Fibroblast of skin of scalp (primary cell): ENCODE results near the gene CNKSR3.
A peak's percentile ranks its signal among the peaks of the same experiment; 100 is the strongest.

Experiments
- DNase-seq: peaks from one replicate; pipeline ENCODE4 v3.0.0-alpha.2; 2013

Gene CNKSR3

DNA sequence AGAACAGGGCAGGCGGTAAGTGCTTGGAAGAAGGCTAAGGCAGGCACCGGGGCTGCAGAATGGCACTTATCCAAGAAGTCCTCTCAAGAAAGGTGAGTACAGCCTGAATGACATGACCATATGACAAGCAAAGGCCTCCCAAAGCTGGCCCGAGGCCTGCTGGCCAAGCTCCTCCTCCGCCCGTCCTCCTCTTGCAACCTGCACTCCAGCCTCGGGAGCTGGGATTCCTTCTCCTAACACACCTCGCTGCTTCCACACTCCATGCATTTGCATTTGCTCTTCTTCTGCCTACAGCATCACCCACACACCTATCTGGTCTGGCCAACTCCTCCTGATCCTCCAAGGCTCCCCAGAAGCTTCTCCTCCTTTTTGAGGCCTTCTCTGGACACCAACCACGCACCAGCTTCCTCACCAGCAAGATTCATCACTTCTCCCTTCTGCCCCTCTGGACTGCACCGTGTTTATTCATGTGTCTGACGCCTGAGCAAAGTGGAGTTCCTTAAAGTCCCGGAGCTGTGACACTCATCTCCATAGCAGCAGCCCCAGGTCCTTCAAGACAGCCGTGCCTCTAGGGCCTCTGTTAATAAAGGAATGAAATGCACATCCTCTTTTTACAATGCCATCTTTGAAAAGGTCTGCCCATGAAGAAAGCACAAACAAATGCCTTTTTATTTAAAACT, 32.3 kb downstream of the CNKSR3 start:
- DNase-seq = peak; percentile 29

GRCh38 chr6:154476494-154476893, 34.0 kb downstream of the CNKSR3 start:
- DNase-seq = no peak

- DNase-seq = peak; percentile 80
Measured at GRCh38 chr6:154474648-154475428, 35.6 kb downstream of the CNKSR3 start.

- no peak for DNase-seq
Measured at GRCh38 chr6:154473324-154473723, 37.2 kb downstream of the CNKSR3 start.

DNA sequence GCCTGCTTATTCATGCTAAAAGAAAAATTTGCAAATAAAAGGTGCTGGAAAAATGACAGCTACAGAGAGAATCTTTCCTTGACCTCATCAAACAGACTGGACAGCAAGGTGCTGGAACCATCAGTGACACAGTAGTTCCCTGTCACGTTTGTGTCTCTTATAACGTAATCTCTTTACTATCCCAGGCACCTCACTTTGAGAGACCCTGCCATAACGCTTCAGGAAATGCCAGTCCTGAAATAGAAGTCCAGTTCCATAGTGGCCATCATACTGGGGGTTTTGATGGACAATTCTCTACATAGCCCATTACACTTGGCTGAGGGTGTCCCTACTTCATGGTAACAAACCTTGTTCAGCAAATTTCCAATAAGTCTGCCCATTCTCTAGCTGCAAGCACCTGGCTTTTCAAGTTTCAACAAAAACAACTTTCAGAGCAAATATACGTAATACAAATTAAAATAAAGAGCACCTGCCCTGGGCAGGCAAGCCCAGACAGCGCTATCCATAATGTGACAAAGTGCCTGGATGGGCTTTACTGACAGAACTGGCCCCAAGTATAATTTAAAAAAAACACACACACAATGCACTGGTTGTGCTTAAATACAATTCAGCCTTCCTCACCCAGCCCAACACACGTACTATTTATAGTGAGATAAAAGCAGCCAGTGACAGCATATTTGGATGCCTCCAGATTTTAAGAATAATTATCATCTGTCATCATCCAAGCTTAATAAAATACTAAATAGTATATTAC, 38.7 kb downstream of the CNKSR3 start:
- DNase-seq = no peak

GRCh38 chr6:154469306-154469935, 41.1 kb downstream of the CNKSR3 start:
- no peak for DNase-seq

- no peak for DNase-seq
Measured at GRCh38 chr6:154468760-154469159, 41.7 kb downstream of the CNKSR3 start.

- DNase-seq = no peak
Measured at GRCh38 chr6:154466971-154467679, 43.4 kb downstream of the CNKSR3 start.

- no peak for DNase-seq
Measured at GRCh38 chr6:154466139-154466538, 44.3 kb downstream of the CNKSR3 start.

- no peak for DNase-seq
Measured at GRCh38 chr6:154463573-154464419, 46.7 kb downstream of the CNKSR3 start.

DNA sequence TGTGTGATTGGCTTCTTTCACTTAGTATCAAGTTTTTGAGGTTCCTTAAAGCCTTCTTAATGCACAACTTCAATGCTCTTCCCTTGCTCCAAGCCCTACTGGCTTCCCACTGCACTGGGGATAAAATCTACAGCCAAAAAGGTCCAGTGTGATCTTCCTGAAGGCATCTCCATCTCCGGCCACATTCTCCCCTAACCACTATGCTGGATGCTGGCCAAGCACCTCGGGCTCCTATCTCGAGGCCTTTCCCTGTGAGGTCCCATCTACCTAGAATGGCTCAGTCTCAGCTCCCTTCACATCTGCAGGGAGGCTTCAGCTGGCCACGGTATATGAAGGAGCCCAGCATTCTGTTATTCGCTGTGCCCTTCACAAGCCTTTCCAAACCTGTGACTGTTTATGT, 48.1 kb downstream of the CNKSR3 start:
- DNase-seq = no peak

- no peak for DNase-seq
Measured at GRCh38 chr6:154461348-154461747, 49.1 kb downstream of the CNKSR3 start.

GRCh38 chr6:154460306-154461071, 50.0 kb downstream of the CNKSR3 start:
- peak; percentile 43 for DNase-seq

DNA sequence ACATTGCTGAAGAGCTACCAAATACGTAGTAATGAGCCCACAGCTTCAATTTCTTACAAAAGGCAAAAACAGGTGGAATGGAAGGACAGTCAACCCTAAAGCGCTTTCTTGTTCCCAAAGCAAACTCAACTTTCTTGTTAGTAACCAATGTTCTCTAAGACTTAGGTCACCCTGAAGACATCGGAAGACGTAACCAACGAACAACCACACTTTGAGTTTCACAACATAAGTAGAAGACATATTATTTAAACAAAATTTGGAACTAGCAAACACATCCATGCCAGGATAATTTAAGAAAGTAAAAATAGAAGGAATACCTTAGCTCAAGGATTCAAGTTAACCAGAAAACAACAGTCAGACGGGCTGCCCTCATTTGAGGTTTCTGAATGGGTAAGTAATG, 51.0 kb downstream of the CNKSR3 start:
- no peak for DNase-seq

DNA sequence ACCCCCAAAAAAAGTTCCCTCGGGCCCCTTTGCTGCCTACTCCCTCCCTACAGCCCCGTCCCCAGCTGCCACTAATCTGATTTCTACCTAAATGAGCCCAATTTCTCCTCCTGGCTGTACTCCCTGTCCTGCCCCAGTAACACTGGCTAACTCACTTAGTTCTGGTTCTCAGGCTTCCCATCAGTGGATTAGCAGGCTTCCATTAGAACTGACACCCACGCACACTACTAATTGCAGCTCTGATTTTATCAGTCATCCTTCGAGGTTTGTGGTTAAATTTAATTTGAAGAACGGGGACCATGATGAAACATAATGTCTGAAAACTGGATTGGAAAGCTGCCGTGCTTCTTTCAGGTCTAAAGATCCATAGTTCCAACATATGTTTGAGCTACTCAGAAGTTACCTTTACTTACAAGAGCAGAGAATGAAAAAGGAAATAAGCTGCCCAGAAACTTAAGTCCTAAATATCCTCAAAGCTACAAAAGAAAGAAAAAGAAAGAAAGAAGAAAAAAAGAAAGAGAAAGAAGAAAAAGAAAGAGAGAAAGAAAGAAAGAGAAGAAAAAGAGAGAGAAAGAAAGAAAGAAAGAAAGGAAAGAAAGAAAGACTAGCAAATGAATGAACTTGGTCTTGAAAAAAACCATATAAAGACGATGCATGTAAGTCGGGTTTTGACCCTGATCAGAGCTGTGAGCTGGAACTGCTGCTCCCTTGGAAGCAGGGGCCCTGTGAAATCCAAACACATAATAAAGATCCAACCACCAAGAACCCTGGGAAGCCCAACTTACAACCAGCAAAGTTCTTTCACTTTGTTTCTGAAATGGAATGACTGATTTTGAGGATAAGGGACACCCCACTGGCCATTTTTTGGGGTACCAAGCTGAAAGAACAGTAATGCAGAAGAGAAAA, 51.7 kb downstream of the CNKSR3 start:
- no peak for DNase-seq

- DNase-seq = no peak
Measured at GRCh38 chr6:154457881-154458284, 52.6 kb downstream of the CNKSR3 start.

DNA sequence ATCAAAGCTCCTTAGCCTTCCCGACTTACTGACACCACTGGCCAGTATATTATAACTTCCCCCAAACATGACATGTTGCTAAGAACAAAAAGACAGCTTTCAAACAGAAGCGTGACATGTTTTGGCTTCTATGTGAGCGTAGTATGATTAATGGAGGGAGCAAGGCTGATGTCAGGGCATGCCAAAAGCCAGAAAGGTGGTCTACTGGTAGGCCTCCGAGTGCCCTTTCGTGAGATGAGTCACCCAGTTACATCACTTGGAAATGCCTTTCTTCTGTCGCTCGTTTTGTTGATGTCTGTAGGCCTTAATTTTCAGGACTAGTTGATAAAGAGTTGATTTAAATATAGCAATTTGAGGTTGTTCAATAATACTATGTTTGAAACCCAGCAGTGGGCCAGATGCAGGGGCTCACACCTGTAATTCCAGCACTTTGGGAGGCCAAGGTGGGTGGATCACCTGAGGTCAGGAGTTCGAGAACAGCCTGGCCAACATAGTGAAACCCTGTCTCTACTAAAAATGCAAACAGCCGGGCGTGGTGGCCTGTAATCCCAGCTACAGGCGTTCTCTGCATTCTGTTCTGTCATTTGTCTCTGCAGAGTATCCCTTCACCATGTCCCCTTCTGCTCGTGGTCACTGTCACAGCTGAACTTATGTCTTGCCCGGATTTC, 53.3 kb downstream of the CNKSR3 start:
- no peak for DNase-seq

GRCh38 chr6:154453329-154453728, 57.2 kb downstream of the CNKSR3 start:
- DNase-seq = no peak

GRCh38 chr6:154450498-154450897, 60.0 kb downstream of the CNKSR3 start:
- DNase-seq = no peak
